Measurements from ENCODE around the gene CEP152.

Gene CEP152

DNA sequence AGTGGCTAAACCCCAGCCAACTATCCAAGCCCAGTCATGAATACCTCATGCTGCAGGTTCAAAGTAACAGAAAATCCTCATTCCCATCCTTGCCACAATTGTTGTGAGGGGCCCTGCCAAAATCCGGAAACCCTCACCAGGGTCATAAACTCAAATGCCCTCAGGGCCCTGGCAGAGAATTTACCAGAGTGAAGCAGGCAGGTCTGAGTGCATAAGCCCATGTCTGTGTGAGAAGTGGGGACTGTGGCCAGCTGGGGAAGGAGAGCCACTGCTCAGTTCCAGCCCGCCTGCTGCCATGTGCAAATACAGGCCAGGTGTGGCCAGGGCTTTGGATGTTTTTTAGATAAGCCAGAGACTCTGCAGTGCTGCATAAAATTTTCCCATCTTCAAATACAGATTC, 7.0 kb downstream of the CEP152 start:
- no peak for DNase-seq (ENCODE audit: low read depth)

DNA sequence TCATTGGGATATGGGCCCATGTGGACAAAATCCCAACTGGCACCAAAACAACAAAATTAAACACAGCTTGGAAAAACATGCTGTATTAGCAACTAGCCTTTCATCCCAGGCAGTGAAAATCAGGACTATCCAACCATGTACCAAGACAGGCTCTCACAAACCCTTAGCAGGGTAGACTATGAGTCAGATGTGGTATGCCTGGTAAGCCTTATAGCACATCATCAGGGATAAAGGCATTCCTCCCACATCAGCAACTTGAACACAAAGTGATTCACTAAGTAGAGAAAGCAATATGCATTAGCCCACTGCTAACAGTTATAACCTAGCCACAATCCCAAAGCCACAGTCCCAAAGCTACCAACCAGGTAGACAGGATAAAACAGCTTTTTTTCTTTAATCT, 8.0 kb downstream of the CEP152 start:
- DNase-seq (ENCODE audit: low read depth): peak; percentile 97

DNA sequence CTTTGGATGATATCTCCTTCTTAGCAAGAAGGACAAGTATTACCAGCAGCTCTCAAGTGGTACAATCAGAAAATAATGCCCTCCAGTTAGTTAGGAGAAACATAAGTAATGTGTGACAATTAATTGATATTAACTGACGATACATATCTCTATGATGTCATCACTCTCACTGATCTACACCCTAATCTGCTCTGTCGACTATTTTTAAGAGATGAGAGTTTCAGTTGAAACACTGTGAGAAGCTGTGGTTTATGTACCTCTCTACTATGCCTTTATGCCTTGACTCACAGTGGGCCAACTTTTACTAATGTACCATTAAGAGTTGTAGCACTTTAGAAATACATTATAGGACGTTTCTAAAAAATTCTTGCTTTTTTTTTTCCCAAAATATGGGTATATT, 8.6 kb downstream of the CEP152 start:
- no peak for DNase-seq (ENCODE audit: low read depth)

GRCh38 chr15:48800811-48801455, 9.9 kb downstream of the CEP152 start:
- DNase-seq (ENCODE audit: low read depth): peak; percentile 55

GRCh38 chr15:48800245-48800644, 10.6 kb downstream of the CEP152 start:
- no peak for DNase-seq (ENCODE audit: low read depth)

DNA sequence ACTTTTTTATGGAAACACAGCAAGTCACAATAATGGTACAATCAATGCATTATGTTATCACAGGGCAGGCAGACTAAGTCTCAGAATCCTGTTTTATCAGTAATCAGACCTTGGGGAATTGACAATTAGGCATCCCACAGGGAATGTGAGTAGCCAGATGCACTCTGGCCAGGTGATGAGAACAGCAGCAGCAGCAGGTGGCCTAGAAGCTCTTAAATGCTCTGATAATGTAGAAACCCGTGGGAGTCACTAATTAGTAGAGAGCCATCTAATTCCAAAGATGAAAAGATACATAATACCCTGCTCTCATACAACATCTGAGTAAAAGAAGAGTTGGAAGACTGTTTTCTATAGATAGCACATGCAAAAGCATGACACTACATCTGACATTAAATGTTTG, 12.6 kb downstream of the CEP152 start:
- DNase-seq (ENCODE audit: low read depth): no peak

DNA sequence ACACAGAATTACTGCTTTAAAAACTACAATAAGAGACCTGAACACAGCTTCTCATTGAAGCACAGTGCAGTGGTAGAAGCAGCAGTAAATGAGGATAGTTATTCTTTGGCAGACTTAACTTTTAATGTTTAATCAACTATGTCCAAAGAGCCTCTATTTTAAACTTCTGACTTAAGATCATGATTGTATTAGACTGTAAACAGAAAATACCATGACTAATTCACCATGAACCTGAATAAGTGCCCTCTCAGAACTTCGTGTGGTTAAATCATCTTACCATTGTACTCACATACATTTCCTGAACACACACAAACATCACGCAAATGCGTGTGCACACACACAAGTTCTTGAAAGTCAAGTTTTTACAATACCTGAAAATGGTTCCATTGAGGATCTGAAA, 13.9 kb downstream of the CEP152 start:
- peak; percentile 86 for DNase-seq (ENCODE audit: low read depth)

DNA sequence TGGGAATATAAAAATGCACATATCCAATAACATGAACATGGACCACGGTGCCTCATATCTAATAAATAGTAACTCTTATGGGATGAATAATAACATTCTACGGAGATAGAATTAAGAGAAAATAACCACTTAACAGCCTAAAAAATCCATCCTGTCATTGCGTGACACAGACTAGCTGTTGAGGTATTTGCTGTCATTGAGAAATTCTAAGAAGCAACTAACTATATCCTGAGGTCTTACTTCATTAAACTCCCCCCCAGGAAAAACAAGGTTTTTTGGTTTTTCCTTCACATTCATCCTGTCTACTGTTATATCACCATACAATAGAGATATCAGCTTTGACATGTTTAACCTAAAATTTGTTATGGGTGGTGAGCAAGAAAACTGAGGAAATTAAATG, 14.3 kb downstream of the CEP152 start:
- DNase-seq (ENCODE audit: low read depth): no peak

- no peak for DNase-seq (ENCODE audit: low read depth)
Measured at GRCh38 chr15:48795901-48796300, 15.0 kb downstream of the CEP152 start.

DNA sequence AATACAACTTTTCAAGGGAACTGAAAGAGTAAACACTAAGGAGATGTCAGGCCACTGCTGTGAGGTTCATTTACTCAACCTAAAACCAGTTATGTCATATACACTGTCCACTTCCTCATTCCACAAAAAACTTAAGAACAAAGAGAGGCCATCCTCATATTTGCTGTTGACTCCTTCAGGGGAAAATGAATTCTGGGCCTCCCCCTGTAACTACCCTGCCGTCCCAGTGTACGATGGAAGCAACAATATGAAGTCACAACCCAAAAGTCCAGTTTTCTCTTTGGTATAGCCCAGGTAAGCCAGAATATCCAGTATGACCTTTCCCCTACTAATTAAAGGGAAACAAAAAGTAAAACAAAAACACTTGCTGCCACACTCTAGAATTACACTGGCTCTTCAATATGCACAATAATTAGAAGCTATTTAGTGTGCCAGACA, 16.2 kb downstream of the CEP152 start:
- DNase-seq (ENCODE audit: low read depth): peak; percentile 40

- no peak for DNase-seq (ENCODE audit: low read depth)
Measured at GRCh38 chr15:48792408-48792807, 18.5 kb downstream of the CEP152 start.

DNA sequence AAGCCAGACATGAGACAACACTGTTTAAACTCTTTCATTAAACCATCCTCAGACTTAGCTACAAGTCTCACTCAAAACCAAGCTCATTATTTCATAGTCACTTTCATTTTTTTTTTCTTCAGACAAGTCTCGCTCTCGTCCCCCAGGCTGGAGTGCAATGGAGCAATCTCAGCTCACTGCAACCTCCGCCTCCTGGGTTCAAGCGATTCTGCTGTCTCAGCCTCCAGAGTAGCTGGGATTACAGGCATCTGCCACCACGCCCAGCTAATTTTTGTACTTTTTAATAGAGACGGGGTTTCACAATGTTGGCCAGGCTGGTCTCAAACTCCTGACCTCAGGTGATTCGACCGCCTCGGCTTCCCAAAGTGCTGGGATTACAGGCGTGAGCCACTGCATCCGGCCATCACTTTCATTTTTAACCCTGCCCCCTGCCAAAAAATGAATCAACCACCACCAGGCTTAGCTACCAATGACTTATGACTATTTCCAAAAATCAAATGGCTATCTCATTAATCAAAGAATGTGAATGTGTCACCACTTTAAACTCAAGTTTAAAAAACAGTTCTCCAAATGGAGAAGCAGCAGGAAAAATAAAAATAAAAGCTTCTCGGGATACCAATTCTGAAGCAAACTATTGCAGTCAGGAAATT, 20.3 kb downstream of the CEP152 start:
- peak; percentile 46 for DNase-seq (ENCODE audit: low read depth)

- DNase-seq (ENCODE audit: low read depth): no peak
Measured at GRCh38 chr15:48785712-48786111, 25.2 kb downstream of the CEP152 start.

DNA sequence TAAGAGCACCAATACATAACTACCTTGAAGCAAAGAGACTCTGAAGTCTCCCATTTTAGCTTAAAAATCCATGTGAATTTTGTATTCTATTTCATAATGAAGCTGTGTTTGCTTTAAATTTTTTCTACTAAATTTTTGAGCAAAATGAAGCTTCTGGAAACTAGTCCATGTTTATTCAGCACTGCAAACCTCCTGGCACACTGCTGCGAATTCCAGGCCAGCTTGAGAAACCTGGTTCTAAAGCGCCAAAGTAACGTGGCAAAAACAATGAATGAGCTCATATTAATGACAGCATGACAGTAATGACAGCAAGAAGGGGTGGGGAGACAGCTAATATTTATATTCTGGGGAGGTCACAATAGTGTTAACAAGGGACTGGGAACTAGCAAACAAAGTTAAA, 25.7 kb downstream of the CEP152 start:
- DNase-seq (ENCODE audit: low read depth): no peak

- no peak for DNase-seq (ENCODE audit: low read depth)
Measured at GRCh38 chr15:48784756-48785155, 26.1 kb downstream of the CEP152 start.

GRCh38 chr15:48782911-48783310, 28.0 kb downstream of the CEP152 start:
- no peak for DNase-seq (ENCODE audit: low read depth)

DNA sequence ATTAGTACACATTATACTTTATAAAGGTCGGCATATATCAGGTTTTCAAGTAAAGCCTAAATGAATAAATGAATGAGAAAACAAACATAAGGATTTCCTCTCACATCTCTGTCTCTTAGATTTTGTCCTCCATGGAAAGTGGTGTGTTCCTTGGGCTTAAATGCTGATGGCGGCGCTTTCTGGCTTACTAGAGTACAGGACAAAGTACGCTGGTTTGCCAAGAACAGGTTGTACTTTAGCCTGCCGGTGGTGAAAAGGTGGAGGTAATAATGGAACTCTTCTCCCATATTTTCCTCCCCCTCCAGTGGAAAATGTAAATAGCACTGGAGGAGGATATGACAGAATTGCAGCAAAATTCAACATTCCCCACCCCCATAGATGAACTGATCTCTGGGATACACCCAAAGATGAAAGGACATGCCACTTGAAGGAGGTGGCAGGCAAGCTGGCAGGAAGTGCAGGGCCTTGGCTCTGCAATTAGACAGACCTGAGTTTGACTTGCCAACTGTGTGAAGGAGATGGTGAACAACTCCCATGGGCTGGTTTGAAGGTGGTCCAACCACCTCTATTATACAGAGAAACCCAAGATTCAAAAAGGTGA, 29.3 kb downstream of the CEP152 start:
- no peak for DNase-seq (ENCODE audit: low read depth)

- peak; percentile 37 for DNase-seq (ENCODE audit: low read depth)
Measured at GRCh38 chr15:48781017-48781416, 29.9 kb downstream of the CEP152 start.

DNA sequence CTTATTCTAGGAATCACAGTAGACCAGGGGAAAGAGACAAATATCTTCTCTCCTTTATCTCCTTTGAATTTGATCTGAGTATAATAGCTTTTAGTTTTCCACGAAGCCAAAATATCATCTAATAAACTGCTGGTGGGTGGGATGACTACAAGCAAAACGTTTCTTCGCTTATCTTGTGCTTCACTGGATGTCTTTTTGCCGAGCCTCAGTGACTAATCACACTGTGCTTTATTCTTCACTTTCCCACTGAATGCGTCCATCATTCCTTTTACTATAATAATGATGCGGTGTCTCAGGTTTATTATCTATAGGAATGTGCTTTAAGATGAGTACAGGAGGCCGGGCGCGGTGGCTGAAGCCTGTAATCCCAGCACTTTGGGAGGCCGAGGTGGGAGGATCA, 32.5 kb downstream of the CEP152 start:
- DNase-seq (ENCODE audit: low read depth): no peak

GRCh38 chr15:48777645-48778330, 33.1 kb downstream of the CEP152 start:
- DNase-seq (ENCODE audit: low read depth): no peak

DNA sequence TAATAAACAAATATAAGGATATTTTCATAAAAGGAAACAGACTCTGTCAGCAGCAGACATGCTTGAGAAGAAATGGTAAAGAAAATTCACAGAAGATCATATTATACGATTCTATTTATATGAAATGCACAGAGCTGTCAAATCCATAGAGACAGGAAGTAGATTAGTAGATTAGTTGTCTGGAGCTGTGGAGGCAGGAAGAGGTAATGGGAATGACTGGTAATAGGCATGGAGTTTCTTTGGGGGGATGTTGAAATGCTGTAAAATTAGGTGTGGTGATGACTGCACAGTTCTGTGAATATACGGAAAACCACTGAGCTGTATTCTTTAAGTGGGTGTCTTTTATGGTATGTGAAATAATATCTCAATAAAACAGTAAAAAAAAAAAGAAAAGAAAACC, 35.3 kb downstream of the CEP152 start:
- no peak for DNase-seq (ENCODE audit: low read depth)

- peak; percentile 62 for DNase-seq (ENCODE audit: low read depth)
Measured at GRCh38 chr15:48774484-48774883, 36.4 kb downstream of the CEP152 start.

DNA sequence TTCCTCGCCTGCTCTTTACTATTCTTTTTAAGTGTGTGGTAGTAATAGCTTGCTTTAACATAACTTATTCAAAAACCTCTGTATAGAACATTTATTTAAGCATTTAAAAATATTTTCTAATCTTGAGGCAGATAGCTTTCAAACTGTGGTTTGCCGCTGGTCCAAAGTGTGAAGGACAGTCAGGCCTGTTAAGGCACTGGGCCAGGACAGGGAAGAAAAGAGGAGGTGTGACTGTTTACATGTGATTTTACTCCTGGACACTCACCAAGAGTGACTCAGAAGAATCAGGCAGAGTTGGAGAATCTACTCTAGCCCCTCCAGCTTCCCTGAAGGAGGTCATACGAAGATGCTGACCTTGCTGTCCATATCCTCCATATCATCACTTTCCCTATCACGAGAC, 44.7 kb downstream of the CEP152 start:
- peak; percentile 70 for DNase-seq (ENCODE audit: low read depth)

Measured in iris pigment epithelial cell (primary cell).